Ureter (tissue), 1 donor: Measurements from ENCODE around the gene PSMC3. TPM values are rescaled to one million over a fixed set of nuclear protein-coding genes. Genes with fewer than 3 reads are reported as not detected.

Source experiments
- DNase-seq: peaks from one replicate; pipeline ENCODE4 v3.0.0-alpha.2; 2020; ENCODE audit warnings: low spot score
- total RNA-seq: library from RNA; stranded (reverse); gene quantifications from one replicate; pipeline ENCODE4 v1.2.4, GENCODE V29; 2023
- donor health status: DM: yes; HTN: yes; CAD: no.

The PSMC3 gene
- total RNA-seq, 1 donor from 2014 or later, result 87.4 TPM

GRCh38 chr11:47443028-47443700, 16.9 kb upstream of the PSMC3 start:
- DNase-seq, result no peak

GRCh38 chr11:47442514-47442913, 16.3 kb upstream of the PSMC3 start:
- no peak for DNase-seq

DNA sequence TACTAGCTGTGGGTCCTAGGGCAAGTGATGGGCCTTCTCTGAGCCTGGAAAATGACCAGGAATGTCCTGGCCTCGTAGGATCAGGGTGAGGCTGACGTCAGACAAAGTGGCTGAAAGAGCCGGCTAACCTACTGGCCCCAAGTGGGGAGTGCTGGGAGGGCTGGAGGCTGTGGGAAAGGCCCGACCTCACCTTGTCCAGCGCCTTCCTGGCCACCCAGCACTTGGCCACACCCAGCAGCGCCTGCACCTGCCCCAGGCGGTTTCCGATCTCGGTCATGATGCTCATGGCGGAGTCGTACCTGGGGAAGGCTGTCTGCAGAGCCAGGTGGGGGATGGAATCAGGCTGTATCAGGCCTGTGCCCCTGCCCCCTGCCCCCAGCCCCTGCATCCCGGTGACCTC, 15.2 kb upstream of the PSMC3 start:
- no peak for DNase-seq

- DNase-seq, result no peak
Measured at GRCh38 chr11:47440054-47440476, 13.8 kb upstream of the PSMC3 start.

GRCh38 chr11:47438721-47439120, 12.5 kb upstream of the PSMC3 start:
- DNase-seq, result no peak

GRCh38 chr11:47437746-47438418, 11.6 kb upstream of the PSMC3 start:
- DNase-seq, result no peak

- no peak for DNase-seq
Measured at GRCh38 chr11:47437218-47437745, 11.0 kb upstream of the PSMC3 start.

- DNase-seq, result no peak
Measured at GRCh38 chr11:47436726-47437125, 10.5 kb upstream of the PSMC3 start.

- no peak for DNase-seq
Measured at GRCh38 chr11:47435687-47436086, 9.4 kb upstream of the PSMC3 start.

- DNase-seq, result peak; percentile 53
Measured at GRCh38 chr11:47434011-47434786, 8.0 kb upstream of the PSMC3 start.

DNA sequence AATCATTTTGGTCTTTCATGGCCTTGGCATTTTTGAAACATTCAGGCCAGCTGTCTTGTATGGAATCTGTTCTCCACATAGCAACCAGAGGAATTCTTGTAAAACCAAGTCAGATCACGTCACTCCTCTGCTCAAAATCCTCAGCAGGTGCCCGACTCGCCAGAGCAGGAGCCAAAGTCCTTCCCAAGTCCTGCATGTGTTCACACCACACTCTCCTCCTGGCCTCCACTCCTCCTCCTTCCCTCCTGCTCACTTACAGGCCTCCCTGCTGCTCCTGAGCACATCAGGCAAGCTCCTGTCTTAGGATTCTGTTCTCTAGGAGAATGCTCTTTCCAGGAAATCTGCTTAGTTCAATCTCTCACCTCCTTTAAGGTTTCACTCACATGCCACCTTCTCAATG, 6.9 kb upstream of the PSMC3 start:
- DNase-seq, result no peak

DNA sequence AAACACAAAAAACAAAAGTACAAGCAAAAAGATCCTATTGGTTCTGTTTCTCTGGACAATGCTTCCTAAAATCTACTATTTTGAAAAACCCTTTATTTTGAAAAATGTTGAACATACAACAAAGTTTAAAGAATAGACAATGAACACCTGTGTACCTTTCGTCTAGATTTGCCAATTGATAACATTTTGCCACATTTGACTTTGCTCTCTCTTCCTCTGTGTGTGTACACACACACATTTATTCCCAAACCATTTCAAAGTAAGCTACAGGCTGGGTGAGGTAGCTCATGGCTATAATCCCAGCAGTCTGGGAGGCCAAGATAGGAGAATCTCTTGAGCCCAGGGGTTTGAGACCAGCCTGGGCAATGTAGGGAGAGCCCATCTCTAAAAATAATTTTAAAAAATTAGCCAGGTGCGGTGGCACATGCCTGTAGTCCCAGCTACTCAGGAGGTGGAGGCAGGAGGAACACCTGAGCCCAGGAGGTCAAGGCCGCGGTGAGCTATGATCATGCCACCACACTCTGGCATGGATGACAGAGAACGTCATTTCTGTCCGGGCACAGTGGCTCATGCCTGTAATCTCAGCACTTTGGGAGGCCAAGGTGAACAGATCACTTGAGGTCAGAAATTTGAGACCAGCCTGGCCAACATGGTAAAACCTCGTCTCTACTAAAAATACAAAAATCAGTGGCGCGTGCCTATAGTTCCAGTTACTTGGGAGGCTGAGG, 5.3 kb upstream of the PSMC3 start:
- no peak for DNase-seq

- DNase-seq, result no peak
Measured at GRCh38 chr11:47430524-47430923, 4.3 kb upstream of the PSMC3 start.

DNA sequence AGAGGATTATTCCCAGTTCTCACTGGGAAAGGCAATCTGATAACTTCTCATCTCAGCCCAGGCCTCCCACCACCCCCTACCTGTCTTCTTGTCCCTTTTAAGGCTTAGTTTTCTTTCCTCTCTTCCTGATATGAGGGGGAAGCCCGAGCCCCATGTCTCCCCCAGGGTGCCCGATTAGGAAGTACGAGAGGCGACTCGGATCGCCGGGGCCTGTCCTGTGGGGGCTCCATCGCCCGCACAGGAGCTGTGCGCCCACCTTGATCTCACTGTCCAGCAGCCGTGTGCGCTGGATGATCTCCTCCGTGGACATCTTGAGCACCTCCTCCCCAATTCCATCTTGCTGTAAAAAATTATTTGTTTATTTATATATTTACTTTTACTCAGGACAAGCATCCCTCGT, 628 bp downstream of the PSMC3 start:
- DNase-seq, result no peak

- no peak for DNase-seq
Measured at GRCh38 chr11:47418454-47419259, 7.6 kb downstream of the PSMC3 start.

GRCh38 chr11:47417712-47418111, 8.5 kb downstream of the PSMC3 start:
- no peak for DNase-seq

DNA sequence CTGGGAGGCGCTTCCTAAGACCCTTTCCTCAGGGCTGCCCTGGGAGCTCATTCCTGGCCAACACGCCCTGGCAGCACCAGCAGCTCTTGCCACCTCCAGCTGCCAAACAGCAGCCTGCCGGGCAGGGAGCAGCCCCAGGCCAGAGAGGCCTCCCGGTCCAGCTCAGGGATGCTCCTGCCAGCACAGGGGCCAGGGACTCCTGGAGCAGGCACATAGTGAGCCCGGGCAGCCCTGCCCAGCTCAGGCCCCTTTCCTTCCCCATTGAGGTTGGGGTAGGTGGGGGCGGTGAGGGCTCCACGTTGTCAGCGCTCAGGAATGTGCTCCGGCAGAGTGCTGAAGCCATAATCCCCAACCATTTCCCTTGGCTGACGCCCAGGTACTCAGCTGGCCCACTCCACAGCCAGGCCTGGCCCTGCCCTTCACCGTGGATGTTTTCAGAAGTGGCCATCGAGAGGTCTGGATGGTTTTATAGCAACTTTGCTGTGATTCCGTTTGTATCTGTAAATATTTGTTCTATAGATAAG, 10.2 kb downstream of the PSMC3 start:
- DNase-seq, result peak; percentile 88

DNA sequence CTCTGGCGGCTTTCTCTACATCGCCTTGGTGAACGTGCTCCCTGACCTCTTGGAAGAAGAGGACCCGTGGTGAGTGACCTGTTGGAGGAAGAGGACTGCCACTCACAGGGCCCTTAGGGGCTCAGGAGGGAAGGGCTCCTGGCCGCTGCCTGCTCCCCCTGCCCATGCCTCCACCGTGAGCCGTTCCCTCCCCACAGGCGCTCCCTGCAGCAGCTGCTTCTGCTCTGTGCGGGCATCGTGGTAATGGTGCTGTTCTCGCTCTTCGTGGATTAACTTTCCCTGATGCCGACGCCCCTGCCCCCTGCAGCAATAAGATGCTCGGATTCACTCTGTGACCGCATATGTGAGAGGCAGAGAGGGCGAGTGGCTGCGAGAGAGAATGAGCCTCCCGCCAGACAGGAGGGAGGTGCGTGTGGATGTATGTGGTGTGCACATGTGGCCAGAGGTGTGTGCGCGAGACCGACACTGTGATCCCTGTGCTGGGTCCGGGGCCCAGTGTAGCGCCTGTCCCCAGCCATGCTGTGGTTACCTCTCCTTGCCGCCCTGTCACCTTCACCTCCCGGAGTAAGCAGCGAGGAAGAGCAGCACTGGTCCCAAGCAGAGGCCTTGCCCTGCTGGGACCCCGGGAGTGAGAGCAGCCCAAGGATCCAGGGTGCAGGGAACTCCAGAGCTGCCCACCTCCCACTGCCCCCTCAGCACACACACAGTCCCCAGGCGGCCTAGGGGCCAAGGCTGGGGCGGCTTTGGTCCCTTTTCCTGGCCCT, 11.0 kb downstream of the PSMC3 start:
- DNase-seq, result no peak

DNA sequence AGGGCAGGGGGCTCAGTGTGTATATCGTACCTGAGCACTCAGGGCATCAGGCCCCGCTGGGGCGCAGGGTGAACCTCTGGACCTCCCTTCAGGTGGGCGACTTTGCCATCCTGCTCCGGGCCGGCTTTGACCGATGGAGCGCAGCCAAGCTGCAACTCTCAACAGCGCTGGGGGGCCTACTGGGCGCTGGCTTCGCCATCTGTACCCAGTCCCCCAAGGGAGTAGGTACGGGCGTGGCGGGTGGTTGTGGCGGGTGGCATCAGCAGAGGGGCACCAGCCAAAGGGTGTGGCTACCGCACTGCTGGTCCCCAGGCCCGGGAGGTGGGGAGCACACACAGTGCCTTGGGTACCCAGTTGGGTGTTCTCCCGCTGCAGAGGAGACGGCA, 11.6 kb downstream of the PSMC3 start:
- no peak for DNase-seq
